ENCODE measurements around the gene SYNE3. TPM values are rescaled to one million over a fixed set of nuclear protein-coding genes. Genes with fewer than 3 reads are reported as not detected.
A peak's percentile ranks its signal among the peaks of the same experiment; 100 is the strongest.

Gene SYNE3
- total RNA-seq, 2 donors from 2014 or later: 8.2 to 13.2 TPM

GRCh38 chr14:95487669-95488084, 28.8 kb downstream of the SYNE3 start:
- peaks cover 0 to 62% of the 10 kb centered on the region in 2 donors for H3K4me1 ChIP-seq
- no peaks in the 10 kb centered on the region for H3K9me3 ChIP-seq
- no peak overlapping the region for H3K4me3 ChIP-seq
- TF ChIP-seq CTCF (IDR thresholded peaks at IDR 0.05): no peak
- no peak overlapping the region for H3K27ac ChIP-seq
- DNase-seq (ENCODE audit: low spot score): no peak
- H3K27me3 ChIP-seq: no peaks in the 10 kb centered on the region
- no peaks in the 10 kb centered on the region for H3K36me3 ChIP-seq

- H3K4me1 ChIP-seq: peaks cover 0 to 67% of the 10 kb centered on the region in 2 donors
- DNase-seq (ENCODE audit: low spot score): no peak
Measured at GRCh38 chr14:95486875-95487668, 29.4 kb downstream of the SYNE3 start.

GRCh38 chr14:95485222-95485819, 31.1 kb downstream of the SYNE3 start:
- Histone ChIP-seq H3K36me3 (no peaks in the 10 kb centered on the region), H3K27me3 (no peaks in the 10 kb centered on the region), H3K27ac (peak overlapping the region in 1 of 2 donors; percentile 8), H3K4me1 (peaks cover 0 to 72% of the 10 kb centered on the region in 2 donors), H3K9me3 (no peaks in the 10 kb centered on the region), H3K4me3 (no peak overlapping the region)
- TF ChIP-seq CTCF (IDR thresholded peaks at IDR 0.05): no peak
- no peak for DNase-seq (ENCODE audit: low spot score)

More at GRCh38 chr14:95486875-95487668, 29.4 kb downstream of the SYNE3 start:
- TF ChIP-seq CTCF (IDR thresholded peaks at IDR 0.05): no peak
- Histone ChIP-seq H3K4me3 (no peak overlapping the region), H3K27me3 (no peaks in the 10 kb centered on the region), H3K9me3 (no peaks in the 10 kb centered on the region), H3K36me3 (no peaks in the 10 kb centered on the region), H3K27ac (no peak overlapping the region)

GRCh38 chr14:95484296-95484695, 32.2 kb downstream of the SYNE3 start:
- Histone ChIP-seq H3K36me3 (no peaks in the 10 kb centered on the region), H3K27ac (peak overlapping the region; percentile 82 to 86), H3K27me3 (no peaks in the 10 kb centered on the region), H3K9me3 (no peaks in the 10 kb centered on the region), H3K4me3 (no peak overlapping the region), H3K4me1 (peaks cover 0 to 72% of the 10 kb centered on the region in 2 donors)
- DNase-seq (ENCODE audit: low spot score): no peak
- no peak for TF ChIP-seq CTCF (IDR thresholded peaks at IDR 0.05)

- Histone ChIP-seq H3K9me3 (no peaks in the 10 kb centered on the region), H3K4me1 (peaks cover 0 to 67% of the 10 kb centered on the region in 2 donors), H3K27ac (peak overlapping the region; percentile 82 to 86), H3K36me3 (no peaks in the 10 kb centered on the region), H3K27me3 (no peaks in the 10 kb centered on the region), H3K4me3 (no peak overlapping the region)
- TF ChIP-seq CTCF (IDR thresholded peaks at IDR 0.05): no peak
- peak; percentile 93 for DNase-seq (ENCODE audit: low spot score)
Measured at GRCh38 chr14:95483309-95484165, 32.9 kb downstream of the SYNE3 start.

Data from right atrium auricular region (tissue), 2 donors.